ENCODE measurements around the gene NEUROD6.

Gene NEUROD6

GRCh38 chr7:31327071-31327470 is 13.5 kb downstream of the NEUROD6 start:
- no peak for DNase-seq

GRCh38 chr7:31326416-31326815 is 14.1 kb downstream of the NEUROD6 start:
- DNase-seq = no peak

- no peak for DNase-seq
These were observed 17.4 kb downstream of the NEUROD6 start for GRCh38 chr7:31323101-31323500.

DNA sequence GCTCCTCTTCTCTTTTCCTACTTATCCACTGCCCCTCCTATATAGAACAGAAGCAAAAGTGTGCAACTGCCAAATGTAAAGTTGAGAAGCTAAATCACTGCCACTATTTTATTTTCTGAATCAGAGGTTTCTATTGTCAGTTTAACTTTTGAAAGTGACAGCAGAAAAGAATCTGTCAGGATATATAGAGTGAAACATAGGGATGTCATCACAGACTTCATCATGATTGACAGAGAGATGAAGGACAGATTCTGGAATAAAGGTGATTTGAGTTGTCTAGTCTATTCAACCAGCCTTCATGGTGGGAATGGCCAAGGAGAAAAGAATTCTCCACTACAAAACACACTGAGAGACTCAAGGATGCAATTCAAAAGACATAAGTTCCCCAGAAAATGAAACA is 19.9 kb downstream of the NEUROD6 start:
- DNase-seq = no peak

DNA sequence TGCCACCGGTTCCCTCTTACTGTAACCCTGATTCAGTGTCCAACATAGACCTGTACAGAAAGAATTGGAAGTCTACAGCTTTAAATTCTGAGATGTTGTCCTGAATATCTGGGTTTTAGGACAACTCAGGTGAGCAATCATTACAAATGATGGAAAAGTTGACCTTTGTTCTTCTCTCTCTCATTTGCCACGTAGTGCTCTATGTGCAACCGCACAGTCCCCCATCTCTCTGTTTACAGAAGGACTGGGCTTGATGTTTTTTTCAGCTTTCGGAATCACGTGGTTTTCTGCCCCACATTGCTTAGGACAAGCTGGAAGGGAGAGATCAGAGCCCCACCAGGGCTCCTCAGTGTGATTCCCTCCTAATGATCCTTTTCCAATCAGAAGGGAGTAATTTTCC is 22.2 kb downstream of the NEUROD6 start:
- DNase-seq = no peak

DNA sequence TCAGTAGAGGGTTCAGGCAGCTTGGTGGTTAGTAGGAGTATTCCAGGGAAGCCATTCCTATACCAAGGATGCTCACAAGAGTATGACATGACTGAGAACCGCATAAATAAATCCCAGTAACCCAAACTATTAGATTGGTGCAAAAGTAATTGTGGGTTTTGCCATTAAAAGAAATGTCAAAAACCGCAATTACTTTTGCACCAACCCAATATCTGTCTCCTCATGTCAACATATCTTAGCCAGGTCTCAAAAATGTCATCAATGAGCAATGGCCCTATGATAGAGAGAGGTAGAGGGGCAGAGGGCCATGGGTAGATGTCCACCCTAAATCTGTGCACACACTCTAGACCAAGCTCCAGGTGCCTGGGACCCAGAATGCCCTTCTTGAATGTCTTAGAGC is 23.6 kb downstream of the NEUROD6 start:
- no peak for DNase-seq

DNA sequence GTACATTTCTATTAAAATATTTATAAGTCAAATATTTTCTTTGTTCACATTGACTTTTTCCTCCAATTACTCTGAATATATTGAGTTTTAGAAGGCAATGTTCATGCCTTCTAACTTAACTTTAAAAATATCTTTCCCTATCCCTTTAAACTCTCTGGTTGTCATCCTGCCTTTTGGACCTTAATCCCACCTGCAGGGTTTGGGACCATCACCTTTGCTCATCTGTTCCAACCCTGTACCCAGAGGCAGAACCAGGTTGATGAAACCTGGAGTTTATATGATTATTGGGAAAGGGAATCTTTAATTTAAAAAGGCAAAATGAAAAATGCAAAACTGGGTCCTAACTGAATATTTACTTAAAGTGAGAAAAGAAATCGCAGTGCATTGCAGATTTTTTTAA is 24.8 kb downstream of the NEUROD6 start:
- no peak for DNase-seq

DNA sequence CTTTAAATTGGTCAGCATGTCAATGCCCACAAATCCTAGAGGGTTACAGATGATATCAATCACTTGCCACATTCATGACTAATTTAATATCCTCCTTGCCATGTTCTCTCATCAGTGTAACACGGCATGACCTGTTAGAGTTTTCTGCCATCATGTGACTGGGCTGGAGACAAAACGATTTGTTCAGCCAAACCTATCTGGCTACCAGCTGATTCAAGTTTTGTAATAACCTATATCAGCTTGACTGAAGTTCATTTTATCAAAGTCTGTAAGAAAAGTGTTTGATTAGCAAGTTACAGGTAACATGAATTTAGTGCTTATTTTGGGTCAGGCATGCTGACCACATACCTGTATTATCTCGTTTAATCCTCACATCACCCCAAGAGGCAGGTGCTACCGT is 25.7 kb downstream of the NEUROD6 start:
- no peak for DNase-seq

GRCh38 chr7:31312889-31313288 is 27.6 kb downstream of the NEUROD6 start:
- DNase-seq = no peak

GRCh38 chr7:31311552-31311951 is 29.0 kb downstream of the NEUROD6 start:
- DNase-seq = peak; percentile 45

GRCh38 chr7:31310321-31310935 is 30.1 kb downstream of the NEUROD6 start:
- no peak for DNase-seq

DNA sequence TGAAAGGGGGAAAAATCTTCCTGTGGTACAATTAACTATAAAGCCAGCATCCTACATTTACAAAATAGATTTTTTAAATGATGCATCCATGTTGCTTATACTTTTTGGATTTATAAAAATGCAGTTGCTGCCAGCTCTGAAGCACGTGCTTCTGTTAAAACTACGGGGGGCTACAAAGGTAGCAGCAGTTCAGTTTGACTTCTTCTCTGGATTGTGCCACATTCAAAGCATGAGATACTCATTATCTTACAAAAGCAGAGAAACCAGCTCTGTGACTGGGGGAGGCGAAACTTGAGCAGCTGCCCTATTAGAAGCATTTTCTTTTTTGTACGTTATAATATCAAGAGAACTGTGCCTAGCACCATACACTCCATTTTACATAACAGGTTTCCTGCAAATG is 31.1 kb downstream of the NEUROD6 start:
- DNase-seq = no peak

GRCh38 chr7:31308652-31309051 is 31.9 kb downstream of the NEUROD6 start:
- no peak for DNase-seq

DNA sequence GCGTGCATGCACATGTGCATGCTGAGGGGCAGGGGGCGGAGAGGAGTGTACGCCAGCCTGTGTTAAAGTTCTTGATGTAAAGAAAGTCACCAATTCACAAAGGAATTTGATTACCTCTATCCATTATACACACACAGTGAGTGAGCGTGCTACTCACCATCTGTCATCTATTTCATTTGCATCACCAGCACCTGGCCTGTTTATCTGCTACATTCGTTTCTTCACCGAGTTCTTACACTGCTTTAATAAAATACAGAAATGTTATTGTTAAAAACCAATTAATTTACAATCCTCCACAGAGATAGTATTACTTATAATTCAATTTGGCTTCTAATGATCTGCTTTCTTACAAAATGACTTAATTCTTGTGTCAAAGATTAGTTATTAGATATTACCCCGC is 32.6 kb downstream of the NEUROD6 start:
- no peak for DNase-seq

GRCh38 chr7:31305260-31305659 is 35.3 kb downstream of the NEUROD6 start:
- DNase-seq = no peak

DNA sequence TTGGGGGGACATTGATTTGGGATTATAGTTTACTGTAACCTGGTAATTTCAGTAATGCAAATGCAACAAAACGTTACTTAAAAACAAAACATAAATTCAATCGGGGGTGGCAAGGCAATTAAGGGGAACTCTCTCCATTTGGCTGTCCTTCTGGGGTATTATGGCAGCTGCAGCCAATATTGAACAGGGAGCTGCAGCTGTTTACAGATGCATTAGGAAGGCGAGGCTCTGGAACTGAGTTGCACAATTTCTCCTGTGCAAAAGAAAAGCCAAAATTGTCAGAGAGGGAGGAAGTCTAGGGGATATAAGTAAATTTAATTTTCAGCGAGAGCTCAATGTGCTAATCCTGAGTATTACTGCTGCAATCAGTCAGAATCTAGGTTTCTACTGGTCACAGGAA is 36.1 kb downstream of the NEUROD6 start:
- no peak for DNase-seq

DNA sequence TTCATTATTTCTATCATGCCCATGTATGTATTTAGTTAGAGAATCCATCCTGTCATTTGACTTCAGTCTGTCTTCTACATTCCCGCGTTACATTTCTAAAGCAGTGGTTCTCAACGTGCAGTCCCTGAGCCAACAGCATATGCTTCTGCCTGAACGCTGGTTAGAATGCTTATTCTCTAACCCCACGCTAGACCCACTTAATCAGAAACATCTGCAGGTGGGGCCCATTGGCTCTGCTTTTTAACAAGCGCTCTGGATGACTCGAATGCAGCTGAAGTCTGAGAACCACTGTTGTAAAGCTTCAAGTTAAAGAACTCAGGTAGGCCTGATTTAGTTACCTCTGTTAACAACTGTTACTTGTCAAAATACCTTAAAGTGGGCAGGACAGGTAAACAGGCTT is 38.2 kb downstream of the NEUROD6 start:
- peak; percentile 56 for DNase-seq

DNA sequence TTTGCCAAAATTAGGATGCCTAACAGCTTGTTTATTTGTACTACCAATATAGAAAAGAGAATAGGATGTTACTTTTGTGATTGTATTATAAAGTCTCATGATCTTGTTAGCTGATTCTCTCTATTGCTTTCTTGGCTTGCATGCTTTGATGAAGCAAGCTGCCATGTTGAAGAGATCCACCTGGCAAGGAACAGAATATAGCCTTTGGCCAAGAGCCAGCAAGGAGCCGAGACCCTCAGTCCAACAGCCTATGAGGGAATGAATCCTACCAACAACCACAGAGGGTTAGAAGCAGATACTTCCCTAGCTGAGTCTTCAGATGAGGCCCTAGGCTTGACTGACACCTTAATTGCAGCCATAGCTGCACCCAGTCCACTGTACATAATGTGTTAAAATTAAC is 41.2 kb downstream of the NEUROD6 start:
- no peak for DNase-seq

DNA sequence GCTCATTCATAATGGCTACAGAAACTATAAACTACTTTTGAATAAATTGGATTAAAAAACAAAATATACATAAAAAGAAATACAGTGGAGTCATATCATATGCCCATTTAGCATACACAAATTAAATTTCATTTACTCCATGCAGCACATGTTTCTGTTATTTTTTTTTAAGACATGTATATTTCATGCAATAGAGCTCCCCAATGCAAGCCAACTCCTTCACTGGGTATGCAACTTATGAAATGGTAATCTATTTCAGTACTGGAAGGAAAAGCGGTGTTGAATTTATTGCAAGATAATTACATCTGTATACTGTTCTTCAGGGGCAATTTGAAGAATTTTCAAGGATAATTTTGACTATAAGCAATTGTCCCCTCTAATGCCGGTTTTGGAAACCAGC is 49.9 kb downstream of the NEUROD6 start:
- no peak for DNase-seq

All from right forelimb (tissue), 1 donor.